ENCODE measurements around the gene DMD. TPM values are rescaled to one million over a fixed set of nuclear protein-coding genes. Genes with fewer than 3 reads are reported as not detected.

Gene DMD
- total RNA-seq, 2 experiments from 2014 or later: 0.20 to 0.47 TPM

GRCh38 chrX:32868524-32868895, 342.8 kb downstream of the DMD start:
- CTCF ChIA-PET: no interaction called here
- H3K27ac Mint-ChIP-seq: no peak overlapping the region
- no peaks in the 10 kb centered on the region for H3K4me1 Mint-ChIP-seq (ENCODE audit: low read depth)
- POLR2A ChIA-PET: no interaction called here
- Histone ChIP-seq H3K4me1 (ENCODE audit: insufficient read depth, low read length) (no peaks in the 10 kb centered on the region), H3K27ac (ENCODE audit: low read depth in 1 of 2, low read length in 2 of 2) (no peak overlapping the region), H3K9me3 (ENCODE audit: control insufficient read depth in 1 of 2, insufficient read depth in 1 of 2, low read length in 2 of 2) (peaks cover 0 to 10% of the 10 kb centered on the region in 2 experiments), H3K4me3 (ENCODE audit: low read length) (no peak overlapping the region), H3K27me3 (ENCODE audit: control insufficient read depth in 1 of 2, insufficient read depth in 2 of 2, low read length in 2 of 2) (no peaks in the 10 kb centered on the region), H3K36me3 (ENCODE audit: insufficient read depth, low read length) (no peaks in the 10 kb centered on the region)
- no peak for ATAC-seq (ENCODE audit: poor library complexity)
- no peaks in the 10 kb centered on the region for H3K27me3 Mint-ChIP-seq
- no peaks in the 10 kb centered on the region for H3K9me3 Mint-ChIP-seq
- no peak for TF ChIP-seq CTCF (IDR thresholded peaks at IDR 0.05)
- no peak for DNase-seq
- no peak overlapping the region for H3K4me3 Mint-ChIP-seq
- intact Hi-C loops (cut with DNase I, micrococcal nuclease): no loop called here
- H3K36me3 Mint-ChIP-seq (ENCODE audit: low read depth): no peaks in the 10 kb centered on the region

GRCh38 chrX:32867781-32868523, 343.4 kb downstream of the DMD start:
- no peaks in the 10 kb centered on the region for H3K4me1 Mint-ChIP-seq (ENCODE audit: low read depth)

GRCh38 chrX:32852203-32852602, 359.1 kb downstream of the DMD start:
- ATAC-seq (ENCODE audit: poor library complexity) (no peak), DNase-seq (no peak)
- H3K4me3 Mint-ChIP-seq: no peak overlapping the region
- H3K36me3 Mint-ChIP-seq (ENCODE audit: low read depth): no peaks in the 10 kb centered on the region
- no peaks in the 10 kb centered on the region for H3K27me3 Mint-ChIP-seq
- Histone ChIP-seq H3K27ac (ENCODE audit: low read depth in 1 of 2, low read length in 2 of 2) (no peak overlapping the region), H3K36me3 (ENCODE audit: insufficient read depth, low read length) (no peaks in the 10 kb centered on the region), H3K4me1 (ENCODE audit: insufficient read depth, low read length) (no peaks in the 10 kb centered on the region), H3K9me3 (ENCODE audit: control insufficient read depth in 1 of 2, insufficient read depth in 1 of 2, low read length in 2 of 2) (peaks cover 0 to 3% of the 10 kb centered on the region in 2 experiments), H3K27me3 (ENCODE audit: control insufficient read depth in 1 of 2, insufficient read depth in 2 of 2, low read length in 2 of 2) (no peaks in the 10 kb centered on the region), H3K4me3 (ENCODE audit: low read length) (no peak overlapping the region)
- peaks cover 2% of the 10 kb centered on the region for H3K9me3 Mint-ChIP-seq
- no peak for TF ChIP-seq CTCF (IDR thresholded peaks at IDR 0.05)
- POLR2A ChIA-PET: no interaction called here
- CTCF ChIA-PET: no interaction called here
- H3K27ac Mint-ChIP-seq: no peak overlapping the region
- no peaks in the 10 kb centered on the region for H3K4me1 Mint-ChIP-seq (ENCODE audit: low read depth)
- intact Hi-C loops (cut with DNase I, micrococcal nuclease): no loop called here

More at GRCh38 chrX:32867781-32868523, 343.4 kb downstream of the DMD start:
- ChIA-PET CTCF (no interaction called here), POLR2A (no interaction called here)
- H3K4me3 ChIP-seq (ENCODE audit: low read length): no peak overlapping the region
- TF ChIP-seq CTCF (IDR thresholded peaks at IDR 0.05): no peak
- no peaks in the 10 kb centered on the region for H3K4me1 ChIP-seq (ENCODE audit: insufficient read depth, low read length)
- intact Hi-C loops (cut with DNase I, micrococcal nuclease): no loop called here
- no peaks in the 10 kb centered on the region for H3K9me3 Mint-ChIP-seq
- H3K27me3 Mint-ChIP-seq: no peaks in the 10 kb centered on the region
- H3K27ac Mint-ChIP-seq: no peak overlapping the region
- peaks cover 0 to 15% of the 10 kb centered on the region in 2 experiments for H3K9me3 ChIP-seq (ENCODE audit: control insufficient read depth in 1 of 2, insufficient read depth in 1 of 2, low read length in 2 of 2)
- H3K36me3 ChIP-seq (ENCODE audit: insufficient read depth, low read length): no peaks in the 10 kb centered on the region
- ATAC-seq (ENCODE audit: poor library complexity) (no peak), DNase-seq (no peak)
- H3K27ac ChIP-seq (ENCODE audit: low read depth in 1 of 2, low read length in 2 of 2): no peak overlapping the region
- H3K27me3 ChIP-seq (ENCODE audit: control insufficient read depth in 1 of 2, insufficient read depth in 2 of 2, low read length in 2 of 2): no peaks in the 10 kb centered on the region
- H3K4me3 Mint-ChIP-seq: no peak overlapping the region
- H3K36me3 Mint-ChIP-seq (ENCODE audit: low read depth): no peaks in the 10 kb centered on the region

All from CD4-positive, alpha-beta T cell (primary cell).